IMR-90 (cell line): ENCODE results near the gene OPALIN. TPM values are rescaled to one million over a fixed set of nuclear protein-coding genes. Genes with fewer than 3 reads are reported as not detected.

Source experiments
- ATAC-seq: fragments of 200-7000 bp; cut with Tn5 transposase; 2 replicates; pipeline ENCODE4 v1.9.1; 2020; ENCODE audit warnings: low read depth, mild to moderate bottlenecking, moderate library complexity
- BruUV-seq: library from RNA; stranded (reverse); fragments of 400-500 nt; replicated peaks from 2 replicates; lab custom pipeline; 2021; lab: Mats Ljungman, UMichigan
- CTCF ChIA-PET: fragments of 300-600 bp; formaldehyde crosslinking; extraction: SDS; loops from one replicate; lab custom pipeline; 2021; ENCODE audit warnings: antibody characterized with exemption; lab: Yijun Ruan, JAX
- POLR2A ChIA-PET: fragments of 300-600 bp; sonication (Branson Sonifier 250); formaldehyde crosslinking; loops from one replicate; lab custom pipeline; 2022; ENCODE audit warnings: antibody characterized with exemption; ENCODE audit not compliant: unreplicated experiment; lab: Charles Lee
- DNase-seq: peaks from one replicate; pipeline ENCODE4 v3.0.0; 2013
- H2AFZ ChIP-seq: replicated peaks from 2 replicates; pipeline ENCODE3; 2013; ENCODE audit warnings: low read length, mild to moderate bottlenecking; ENCODE audit not compliant: poor library complexity
- H2AK5ac ChIP-seq: 2 replicates; pipeline ENCODE4 v1.6.1; 2013; ENCODE audit warnings: low read depth, low read length, inconsistent platforms
- H2AK9ac ChIP-seq: replicated peaks from 2 replicates; pipeline ENCODE3; 2013; ENCODE audit warnings: mild to moderate bottlenecking, low read depth, low read length, moderate library complexity; ENCODE audit not compliant: poor library complexity
- H2BK120ac ChIP-seq: 2 replicates; pipeline ENCODE4 v1.6.1; 2013; ENCODE audit warnings: low read depth, low read length, inconsistent platforms
- H2BK15ac ChIP-seq: 3 replicates; pipeline ENCODE4 v1.6.1; 2013; ENCODE audit warnings: low read depth, low read length, inconsistent platforms
- H2BK20ac ChIP-seq: 2 replicates; pipeline ENCODE4 v1.6.1; 2013; ENCODE audit warnings: low read depth, mild to moderate bottlenecking, inconsistent platforms, low read length, moderate library complexity
- H2BK5ac ChIP-seq: 2 replicates; pipeline ENCODE4 v1.6.1; 2013; ENCODE audit warnings: mild to moderate bottlenecking, low read depth, low read length, inconsistent platforms; ENCODE audit not compliant: poor library complexity, severe bottlenecking
- H3K14ac ChIP-seq: replicated peaks from 2 replicates; pipeline ENCODE4 v1.6.1; 2013; ENCODE audit warnings: low read depth, low read length, inconsistent platforms
- H3K18ac ChIP-seq: 2 replicates; pipeline ENCODE4 v1.6.1; 2013; ENCODE audit warnings: low read depth, low read length, control low read depth
- H3K23ac ChIP-seq: 2 replicates; pipeline ENCODE4 v1.6.1; 2013; ENCODE audit warnings: low read depth, low read length, inconsistent platforms
- H3K27ac ChIP-seq: 2 replicates; pipeline ENCODE4 v1.5.1; 2013; ENCODE audit warnings: mild to moderate bottlenecking, control low read depth, low read length; ENCODE audit not compliant: insufficient read depth
- H3K27me3 ChIP-seq: 2 replicates; pipeline ENCODE4 v1.6.1; 2013; ENCODE audit warnings: low read length; ENCODE audit not compliant: control insufficient read depth, insufficient read depth
- H3K36me3 ChIP-seq: 2 replicates; pipeline ENCODE4 v1.6.1; 2013; ENCODE audit warnings: low read length, mixed read lengths; ENCODE audit not compliant: control insufficient read depth, insufficient read depth
- H3K4ac ChIP-seq: 2 replicates; pipeline ENCODE4 v1.6.1; 2013; ENCODE audit warnings: low read depth, low read length, inconsistent platforms
- H3K4me1 ChIP-seq: 2 replicates; pipeline ENCODE4 v1.6.1; 2013; ENCODE audit warnings: low read length, mixed read lengths; ENCODE audit not compliant: control insufficient read depth, insufficient read depth
- H3K4me2 ChIP-seq: 2 replicates; pipeline ENCODE4 v1.6.1; 2013; ENCODE audit warnings: low read depth, mild to moderate bottlenecking, control low read depth, low read length, moderate library complexity
- H3K4me3 ChIP-seq: 2 replicates; pipeline ENCODE4 v1.5.1; 2013; ENCODE audit warnings: low read depth, mild to moderate bottlenecking, control low read depth, low read length, moderate library complexity; ENCODE audit not compliant: insufficient read depth
- H3K56ac ChIP-seq: 2 replicates; pipeline ENCODE4 v1.6.1; 2013; ENCODE audit warnings: low read length, inconsistent platforms; ENCODE audit not compliant: insufficient read depth; ENCODE audit errors: extremely low read depth
- H3K79me1 ChIP-seq, 2 experiments: 2 replicates each; pipeline ENCODE4 v1.6.1; 2013; ENCODE audit warnings: low read length in 2 of 2, inconsistent platforms in 1 of 2, low read depth in 1 of 2
- H3K9ac ChIP-seq: 2 replicates; pipeline ENCODE4 v1.6.1; 2013; ENCODE audit warnings: low read depth, low read length, control low read depth
- H3K9me1 ChIP-seq: 2 replicates; pipeline ENCODE4 v1.6.1; 2013; ENCODE audit warnings: low read length, inconsistent platforms; ENCODE audit not compliant: insufficient read depth
- H3K9me3 ChIP-seq: 2 replicates; pipeline ENCODE4 v1.6.1; 2013; ENCODE audit warnings: low read length; ENCODE audit not compliant: control insufficient read depth, insufficient read depth
- H4K20me1 ChIP-seq: 2 replicates; pipeline ENCODE4 v1.6.1; 2013; ENCODE audit warnings: low read length, inconsistent platforms; ENCODE audit not compliant: insufficient read depth
- H4K5ac ChIP-seq: 2 replicates; pipeline ENCODE4 v1.6.1; 2013; ENCODE audit warnings: mild to moderate bottlenecking, low read depth, low read length, control low read depth
- H4K8ac ChIP-seq, 2 experiments: 2 replicates each; pipeline ENCODE4 v1.6.1; 2013; ENCODE audit warnings: low read depth in 2 of 2, low read length in 2 of 2, control low read depth in 1 of 2, inconsistent platforms in 1 of 2
- H4K91ac ChIP-seq: 2 replicates; pipeline ENCODE4 v1.6.1; 2013; ENCODE audit warnings: low read depth, low read length, inconsistent platforms; ENCODE audit not compliant: insufficient read depth
- CEBPB ChIP-seq: IDR thresholded peaks from 2 replicates; pipeline ENCODE4 v1.6.1; 2012; ENCODE audit warnings: low read depth, low read length, improper control_type of control experiment
- RAD21 ChIP-seq: IDR thresholded peaks from 2 replicates; pipeline ENCODE4 v1.6.1; 2012; ENCODE audit warnings: low read length, improper control_type of control experiment
- SMC3 ChIP-seq: fragments of 150-350 bp; IDR thresholded peaks from 2 replicates; pipeline ENCODE4 v1.6.1; 2016; ENCODE audit warnings: low read depth, mild to moderate bottlenecking, antibody characterized with exemption, low read length, moderate library complexity
- WGBS, 2 experiments: methylation state at CpG; one replicate each; pipeline versions ENCODE4 v1.1.5 to v1.1.7; 2013; ENCODE audit warnings: missing lambda C conversion rate in 2 of 2; ENCODE audit not compliant: insufficient read length in 1 of 2; ENCODE audit errors: extremely low coverage in 2 of 2; 5-methylcytosine and 5-hydroxymethylcytosine counted together
- dilution Hi-C: fragments of 300-500 bp; cut with HindIII; formaldehyde crosslinking; loops from one replicate; pipeline ENCODE4 v1.14.3; 2018; ENCODE audit warnings: low sequenced_read_pairs; ENCODE audit not compliant: unreplicated experiment
- in situ Hi-C: fragments of 300-500 bp; cut with MboI; formaldehyde crosslinking; loops from 3 replicates; pipeline ENCODE4 v1.14.3; 2019; ENCODE audit warnings: low sequenced_read_pairs, inconsistent platforms, mixed read lengths
- intact Hi-C: fragments of 100-400 bp; cut with micrococcal nuclease; formaldehyde crosslinking; loops from 2 replicates; pipeline ENCODE4 v1.10.0; 2022
- polyA plus RNA-seq, 3 experiments: library from polyadenylated mRNA; depleted of rRNA; stranded (reverse); fragments of >200 nt; gene quantifications; 2 replicates each; pipeline ENCODE4 v1.2.3, GENCODE V29; 2012; ENCODE audit warnings: low replicate concordance in 1 of 3
- total RNA-seq: library from RNA; depleted of rRNA; stranded (reverse); fragments of >200 nt; gene quantifications from 2 replicates; pipeline ENCODE4 v1.2.3, GENCODE V29; 2012
- TF ChIP-seq, protein P1 (sequence below): conservative IDR thresholded peaks from 2 replicates; pipeline ENCODE4 v1.5.1; 2012; ENCODE audit warnings: mild to moderate bottlenecking, low read depth, low read length, improper control_type of control experiment

The OPALIN gene
- total and polyA plus RNA-seq, 2 of the 4 experiments (the other 2 are of a cell fraction), result not detected

DNA sequence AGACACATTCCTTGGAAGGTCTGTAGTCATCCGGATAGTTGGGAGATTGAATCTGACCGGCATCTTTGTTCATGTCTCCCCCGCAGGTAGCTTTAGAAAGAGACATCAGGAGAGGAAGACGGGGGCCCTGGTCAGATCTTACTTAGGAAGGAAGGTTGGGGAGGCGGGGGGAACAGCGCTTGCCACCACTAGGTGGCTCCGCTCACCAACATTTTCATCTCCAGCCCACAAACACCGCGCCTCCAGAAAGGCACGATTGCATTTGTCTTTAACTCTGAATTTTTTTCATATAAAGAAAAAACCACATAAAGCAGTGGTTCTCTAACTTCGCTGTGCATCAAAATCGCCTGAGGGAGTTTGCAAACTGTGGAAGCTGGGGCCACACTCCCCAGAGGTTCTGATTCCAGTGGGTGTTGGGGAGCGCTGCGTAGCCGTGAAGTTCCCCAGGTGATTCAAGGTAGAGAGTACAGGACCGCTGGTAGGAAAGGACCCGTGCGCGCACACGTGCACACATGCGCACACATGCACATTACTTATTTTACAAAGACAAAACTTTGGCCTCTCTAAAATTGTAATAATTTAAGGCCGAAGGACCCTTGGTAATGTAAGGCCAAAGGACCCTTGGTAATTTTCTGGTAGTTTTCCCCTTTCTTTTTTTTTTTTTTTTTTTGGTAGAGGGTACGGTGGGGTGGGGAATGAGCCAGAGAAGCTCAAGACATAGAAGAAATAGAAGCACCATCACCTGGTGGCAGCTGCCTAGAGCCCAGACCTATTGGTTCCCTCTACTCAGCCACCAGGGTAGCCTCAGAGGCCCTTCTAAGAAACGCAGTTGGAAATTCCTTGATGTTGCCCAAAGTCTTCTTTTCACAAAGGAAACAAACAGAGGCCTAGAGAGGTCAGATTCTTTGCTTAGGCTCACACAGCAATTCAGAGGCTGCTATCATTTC lies 37.4 kb upstream of the OPALIN start:
- DNase-seq (peak; percentile 67), ATAC-seq (peak; percentile 95)
- Histone ChIP-seq H3K18ac (no peak overlapping the region), H3K4me2 (no peak overlapping the region), H3K4me1 (no peaks in the 10 kb centered on the region), H4K8ac (no peak overlapping the region), H3K14ac (no peak overlapping the region), H3K9me3 (no peaks in the 10 kb centered on the region), H3K36me3 (no peaks in the 10 kb centered on the region), H2BK120ac (no peak overlapping the region), H3K56ac (no peak overlapping the region), H2BK5ac (no peak overlapping the region), H3K4ac (no peak overlapping the region), H4K20me1 (no peaks in the 10 kb centered on the region), H3K79me1 (no peaks in the 10 kb centered on the region), H3K4me3 (no peak overlapping the region), H2BK20ac (no peak overlapping the region), H2AFZ (peak overlapping the region; percentile 0), H2AK5ac (no peak overlapping the region), H3K27ac (no peak overlapping the region), H2BK15ac (no peak overlapping the region), H3K9ac (no peak overlapping the region), H3K27me3 (peaks cover 39% of the 10 kb centered on the region), H4K5ac (no peak overlapping the region), H3K9me1 (no peaks in the 10 kb centered on the region), H2AK9ac (no peak overlapping the region), H3K23ac (no peak overlapping the region), H4K91ac (no peak overlapping the region)
- CTCF ChIA-PET, result interaction anchor here (0.6 to 1.0 kb wide), 9 partner anchors 10 to 425 kb away, joined by 3 to 4 read pairs (median 3); partner anchors contain the start of gene TLL2
- BruUV-seq, result no TSS peak
- intact Hi-C loops (loop anchor here (1.0 to 5.0 kb wide), 6 partner anchors 115 to 836 kb away; no protein-coding TSS in a partner anchor), in situ Hi-C loops (loop anchor here (10.0 kb wide), 1 partner anchor 119 kb away; the partner anchor contains the start of gene TLL2), dilution Hi-C loops (no loop called here)
- POLR2A ChIA-PET, result no interaction called here
- TF ChIP-seq SMC3 (peak; percentile 73), CEBPB (no peak), RAD21 (peak; percentile 80)
- TF ChIP-seq, protein P1, sequence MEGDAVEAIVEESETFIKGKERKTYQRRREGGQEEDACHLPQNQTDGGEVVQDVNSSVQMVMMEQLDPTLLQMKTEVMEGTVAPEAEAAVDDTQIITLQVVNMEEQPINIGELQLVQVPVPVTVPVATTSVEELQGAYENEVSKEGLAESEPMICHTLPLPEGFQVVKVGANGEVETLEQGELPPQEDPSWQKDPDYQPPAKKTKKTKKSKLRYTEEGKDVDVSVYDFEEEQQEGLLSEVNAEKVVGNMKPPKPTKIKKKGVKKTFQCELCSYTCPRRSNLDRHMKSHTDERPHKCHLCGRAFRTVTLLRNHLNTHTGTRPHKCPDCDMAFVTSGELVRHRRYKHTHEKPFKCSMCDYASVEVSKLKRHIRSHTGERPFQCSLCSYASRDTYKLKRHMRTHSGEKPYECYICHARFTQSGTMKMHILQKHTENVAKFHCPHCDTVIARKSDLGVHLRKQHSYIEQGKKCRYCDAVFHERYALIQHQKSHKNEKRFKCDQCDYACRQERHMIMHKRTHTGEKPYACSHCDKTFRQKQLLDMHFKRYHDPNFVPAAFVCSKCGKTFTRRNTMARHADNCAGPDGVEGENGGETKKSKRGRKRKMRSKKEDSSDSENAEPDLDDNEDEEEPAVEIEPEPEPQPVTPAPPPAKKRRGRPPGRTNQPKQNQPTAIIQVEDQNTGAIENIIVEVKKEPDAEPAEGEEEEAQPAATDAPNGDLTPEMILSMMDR, result peak; percentile 84
- WGBS, 2 experiments, result no CpG with 5 or more reads among the region's 24 CpGs
